Measurements from ENCODE around the gene TRIM65. TPM values are rescaled to one million over a fixed set of nuclear protein-coding genes. Genes with fewer than 3 reads are reported as not detected.

TRIM65 gene
- total and polyA plus RNA-seq, 2 of the 13 experiments (the other 11 are each of a cell fraction or from before 2014, with no cell fraction given), result 10.3 to 22.4 TPM

- TF ChIP-seq SNAPC5 (CRISPR knock-in tag; IDR thresholded peaks at IDR 0.05; ENCODE audit: borderline replicate concordance) (no peak), ZBTB33 (CRISPR knock-in tag; IDR thresholded peaks at IDR 0.05) (0 out of 2 replicates have a peak, but pooled peaks have one; percentile 15), SMARCE1 (IDR thresholded peaks at IDR 0.05; ENCODE audit: borderline replicate concordance) (no peak), ZNF777 (CRISPR knock-in tag; IDR thresholded peaks at IDR 0.05) (no peak), MYC (CRISPR knock-in tag; IDR thresholded peaks at IDR 0.05; ENCODE audit: borderline replicate concordance) (no peak), KLF9 (CRISPR knock-in tag; IDR thresholded peaks at IDR 0.05; ENCODE audit: low read depth) (no peak), ZNF577 (CRISPR knock-in tag; IDR thresholded peaks at IDR 0.05; ENCODE audit: borderline replicate concordance, low read depth) (no peak), CREM (IDR thresholded peaks at IDR 0.05) (no peak), CREM (CRISPR knock-in tag; IDR thresholded peaks at IDR 0.05) (no peak), HNF4A (CRISPR knock-in tag; IDR thresholded peaks at IDR 0.05) (peak; percentile 88), ETS1 (CRISPR knock-in tag; IDR thresholded peaks at IDR 0.05) (no peak), ZBTB2 (CRISPR knock-in tag; IDR thresholded peaks at IDR 0.05; ENCODE audit: low read depth) (no peak), JUNB (CRISPR knock-in tag; IDR thresholded peaks at IDR 0.05; ENCODE audit: borderline replicate concordance) (no peak), ZSCAN12 (CRISPR knock-in tag; IDR thresholded peaks at IDR 0.05) (no peak), ARNTL (CRISPR knock-in tag; IDR thresholded peaks at IDR 0.05) (no peak), ZSCAN22 (CRISPR knock-in tag; IDR thresholded peaks at IDR 0.05) (no peak), EP300 (IDR thresholded peaks at IDR 0.05; ENCODE audit: low read depth in 2 of 2, low read length in 2 of 2) (no peak), EP300 (CRISPR knock-in tag; IDR thresholded peaks at IDR 0.05; ENCODE audit: borderline replicate concordance) (no peak), SP5 (CRISPR knock-in tag; IDR thresholded peaks at IDR 0.05; ENCODE audit: borderline replicate concordance, low read depth) (no peak), ZNF83 (CRISPR knock-in tag; IDR thresholded peaks at IDR 0.05; ENCODE audit: borderline replicate concordance) (no peak)
- TF ChIP-seq, protein P1, sequence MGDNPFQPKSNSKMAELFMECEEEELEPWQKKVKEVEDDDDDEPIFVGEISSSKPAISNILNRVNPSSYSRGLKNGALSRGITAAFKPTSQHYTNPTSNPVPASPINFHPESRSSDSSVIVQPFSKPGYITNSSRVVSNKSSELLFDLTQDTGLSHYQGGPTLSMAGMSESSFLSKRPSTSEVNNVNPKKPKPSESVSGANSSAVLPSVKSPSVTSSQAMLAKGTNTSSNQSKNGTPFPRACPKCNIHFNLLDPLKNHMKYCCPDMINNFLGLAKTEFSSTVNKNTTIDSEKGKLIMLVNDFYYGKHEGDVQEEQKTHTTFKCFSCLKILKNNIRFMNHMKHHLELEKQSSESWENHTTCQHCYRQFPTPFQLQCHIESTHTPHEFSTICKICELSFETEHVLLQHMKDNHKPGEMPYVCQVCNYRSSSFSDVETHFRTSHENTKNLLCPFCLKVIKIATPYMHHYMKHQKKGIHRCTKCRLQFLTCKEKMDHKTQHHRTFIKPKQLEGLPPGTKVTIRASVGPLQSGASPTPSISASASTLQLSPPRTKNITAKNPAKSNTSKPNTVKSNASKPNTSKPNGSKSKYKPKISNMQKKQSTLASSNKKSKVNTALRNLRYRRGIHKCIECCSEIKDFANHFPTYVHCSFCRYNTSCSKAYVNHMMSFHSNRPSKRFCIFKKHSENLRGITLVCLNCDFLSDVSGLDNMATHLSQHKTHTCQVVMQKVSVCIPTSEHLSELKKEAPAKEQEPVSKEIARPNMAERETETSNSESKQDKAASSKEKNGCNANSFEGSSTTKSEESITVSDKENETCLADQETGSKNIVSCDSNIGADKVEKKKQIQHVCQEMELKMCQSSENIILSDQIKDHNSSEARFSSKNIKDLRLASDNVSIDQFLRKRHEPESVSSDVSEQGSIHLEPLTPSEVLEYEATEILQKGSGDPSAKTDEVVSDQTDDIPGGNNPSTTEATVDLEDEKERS (CRISPR knock-in tag; IDR thresholded peaks at IDR 0.05), result no peak
- TF ChIP-seq, protein P2, sequence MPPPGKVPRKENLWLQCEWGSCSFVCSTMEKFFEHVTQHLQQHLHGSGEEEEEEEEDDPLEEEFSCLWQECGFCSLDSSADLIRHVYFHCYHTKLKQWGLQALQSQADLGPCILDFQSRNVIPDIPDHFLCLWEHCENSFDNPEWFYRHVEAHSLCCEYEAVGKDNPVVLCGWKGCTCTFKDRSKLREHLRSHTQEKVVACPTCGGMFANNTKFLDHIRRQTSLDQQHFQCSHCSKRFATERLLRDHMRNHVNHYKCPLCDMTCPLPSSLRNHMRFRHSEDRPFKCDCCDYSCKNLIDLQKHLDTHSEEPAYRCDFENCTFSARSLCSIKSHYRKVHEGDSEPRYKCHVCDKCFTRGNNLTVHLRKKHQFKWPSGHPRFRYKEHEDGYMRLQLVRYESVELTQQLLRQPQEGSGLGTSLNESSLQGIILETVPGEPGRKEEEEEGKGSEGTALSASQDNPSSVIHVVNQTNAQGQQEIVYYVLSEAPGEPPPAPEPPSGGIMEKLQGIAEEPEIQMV (CRISPR knock-in tag; IDR thresholded peaks at IDR 0.05; ENCODE audit: low read depth), result no peak
Measured at GRCh38 chr17:75927286-75927922, 30.7 kb upstream of the TRIM65 start (continued).

Data from HepG2 (cell line).